SW480 (cell line): ENCODE measurements around the gene MAGEA9B.
"Not testable (repeated sequence)": the region's sequence is repeated elsewhere in the genome, so short reads cannot be mapped to it uniquely, and the experiment has no call there.

Experiments
- DNase-seq: peaks from one replicate; pipeline ENCODE4 v3.0.0-alpha.2; 2016; ENCODE audit warnings: low spot score

MAGEA9B gene

DNA sequence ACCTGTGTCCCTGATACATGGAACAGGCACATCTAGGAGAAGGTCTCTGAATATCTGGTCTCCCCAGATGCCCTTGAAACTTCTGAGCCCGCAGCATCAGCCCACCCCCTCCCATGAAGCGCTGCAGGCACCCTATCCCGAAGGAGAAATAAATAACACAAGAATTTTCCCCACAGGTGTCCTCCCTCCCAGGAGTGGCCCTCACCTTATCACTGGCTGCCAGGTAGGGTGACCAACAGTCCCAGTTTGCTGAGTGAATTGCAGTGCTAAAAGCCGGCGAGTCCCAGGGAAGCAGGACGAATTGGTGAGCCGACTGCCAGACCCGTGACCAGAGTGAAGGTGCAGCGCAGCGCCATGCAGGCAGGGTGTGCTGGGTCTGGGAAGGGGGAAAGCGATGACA, 53.3 kb downstream of the MAGEA9B start:
- DNase-seq: not testable (repeated sequence)

- not testable (repeated sequence) for DNase-seq
Measured at GRCh38 chrX:149532868-149533267, 54.4 kb downstream of the MAGEA9B start.
